KMS-11 (cell line): ENCODE data around the gene SLC27A1.

Experiments
- H2AFZ ChIP-seq: fragments of 200-600 bp; sonication (generic); 2 replicates; pipeline ENCODE4 v1.6.1; 2016; ENCODE audit warnings: antibody characterized with exemption, mixed run types, low read depth
- H3K27ac ChIP-seq: fragments of 200-600 bp; sonication (generic); 2 replicates; pipeline ENCODE4 v1.6.1; 2016; ENCODE audit warnings: mild to moderate bottlenecking, mixed run types
- H3K27me3 ChIP-seq: fragments of 200-600 bp; sonication (generic); 2 replicates; pipeline ENCODE4 v1.6.1; 2017; ENCODE audit warnings: mild to moderate bottlenecking, low read depth, mixed run types, moderate library complexity; ENCODE audit not compliant: insufficient read depth
- H3K36me3 ChIP-seq: fragments of 200-600 bp; sonication (generic); 2 replicates; pipeline ENCODE4 v1.6.1; 2017; ENCODE audit warnings: mild to moderate bottlenecking, mixed run types; ENCODE audit not compliant: insufficient read depth
- H3K4me1 ChIP-seq: fragments of 200-600 bp; sonication (generic); 2 replicates; pipeline ENCODE4 v1.6.1; 2016; ENCODE audit warnings: mild to moderate bottlenecking, low read depth, mixed run types; ENCODE audit not compliant: poor library complexity, severe bottlenecking
- H3K4me2 ChIP-seq: fragments of 200-600 bp; sonication (generic); 2 replicates; pipeline ENCODE4 v1.7.0; 2016; ENCODE audit warnings: mild to moderate bottlenecking, mixed run types
- H3K4me3 ChIP-seq: fragments of 200-600 bp; sonication (generic); IDR thresholded peaks from 2 replicates; pipeline ENCODE4 v1.6.1; 2017; ENCODE audit warnings: low read depth, low read length, mixed read lengths; ENCODE audit not compliant: insufficient read depth
- H3K79me2 ChIP-seq: fragments of 200-600 bp; sonication (generic); 2 replicates; pipeline ENCODE4 v1.6.1; 2016; ENCODE audit warnings: low read depth, mixed run types; ENCODE audit not compliant: insufficient read depth
- H3K9ac ChIP-seq: fragments of 200-600 bp; sonication (generic); 2 replicates; pipeline ENCODE4 v1.6.1; 2016; ENCODE audit warnings: mild to moderate bottlenecking, mixed run types
- H4K20me1 ChIP-seq: fragments of 200-600 bp; sonication (generic); 2 replicates; pipeline ENCODE4 v1.6.1; 2016; ENCODE audit warnings: mild to moderate bottlenecking, mixed run types; ENCODE audit not compliant: insufficient read depth
- TF ChIP-seq, protein P1 (sequence below): fragments of 200-600 bp; sonication (generic); conservative IDR thresholded peaks from 2 replicates; pipeline ENCODE4 v1.6.1; 2017; ENCODE audit warnings: low read depth, mild to moderate bottlenecking, antibody characterized with exemption, low read length, moderate library complexity, mixed read lengths

The SLC27A1 gene

DNA sequence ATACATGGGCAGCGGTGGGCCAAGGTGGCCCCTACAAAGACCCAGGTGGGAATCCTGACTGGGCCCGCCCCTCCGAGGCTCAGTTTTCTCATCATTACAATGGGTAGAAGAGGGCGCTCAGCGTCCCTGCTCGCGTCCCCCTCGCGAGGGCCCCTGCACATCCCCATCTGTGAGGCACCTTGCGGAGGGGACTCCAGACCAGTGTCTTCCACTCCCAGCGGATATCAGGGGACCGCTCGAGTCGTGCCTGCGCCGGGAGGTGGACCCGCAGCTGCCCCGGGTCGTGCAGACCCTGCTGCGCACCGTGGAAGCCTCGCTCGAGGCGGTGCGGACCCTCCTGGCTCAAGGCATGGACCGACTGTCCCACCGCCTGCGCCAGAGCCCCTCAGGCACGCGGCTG lies 69.8 kb downstream of the SLC27A1 start:
- no peaks in the 10 kb centered on the region for H4K20me1 ChIP-seq
- no peaks in the 10 kb centered on the region for H3K36me3 ChIP-seq
- H3K4me1 ChIP-seq: peaks cover 12% of the 10 kb centered on the region
- no peak overlapping the region for H3K27ac ChIP-seq
- H3K4me3 ChIP-seq: no peak overlapping the region
- TF ChIP-seq, protein P1, sequence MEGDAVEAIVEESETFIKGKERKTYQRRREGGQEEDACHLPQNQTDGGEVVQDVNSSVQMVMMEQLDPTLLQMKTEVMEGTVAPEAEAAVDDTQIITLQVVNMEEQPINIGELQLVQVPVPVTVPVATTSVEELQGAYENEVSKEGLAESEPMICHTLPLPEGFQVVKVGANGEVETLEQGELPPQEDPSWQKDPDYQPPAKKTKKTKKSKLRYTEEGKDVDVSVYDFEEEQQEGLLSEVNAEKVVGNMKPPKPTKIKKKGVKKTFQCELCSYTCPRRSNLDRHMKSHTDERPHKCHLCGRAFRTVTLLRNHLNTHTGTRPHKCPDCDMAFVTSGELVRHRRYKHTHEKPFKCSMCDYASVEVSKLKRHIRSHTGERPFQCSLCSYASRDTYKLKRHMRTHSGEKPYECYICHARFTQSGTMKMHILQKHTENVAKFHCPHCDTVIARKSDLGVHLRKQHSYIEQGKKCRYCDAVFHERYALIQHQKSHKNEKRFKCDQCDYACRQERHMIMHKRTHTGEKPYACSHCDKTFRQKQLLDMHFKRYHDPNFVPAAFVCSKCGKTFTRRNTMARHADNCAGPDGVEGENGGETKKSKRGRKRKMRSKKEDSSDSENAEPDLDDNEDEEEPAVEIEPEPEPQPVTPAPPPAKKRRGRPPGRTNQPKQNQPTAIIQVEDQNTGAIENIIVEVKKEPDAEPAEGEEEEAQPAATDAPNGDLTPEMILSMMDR: no peak
- peaks cover 34% of the 10 kb centered on the region for H3K27me3 ChIP-seq
- no peak overlapping the region for H3K9ac ChIP-seq
- no peak overlapping the region for H2AFZ ChIP-seq
- H3K79me2 ChIP-seq: no peaks in the 10 kb centered on the region
- H3K4me2 ChIP-seq: no peak overlapping the region

DNA sequence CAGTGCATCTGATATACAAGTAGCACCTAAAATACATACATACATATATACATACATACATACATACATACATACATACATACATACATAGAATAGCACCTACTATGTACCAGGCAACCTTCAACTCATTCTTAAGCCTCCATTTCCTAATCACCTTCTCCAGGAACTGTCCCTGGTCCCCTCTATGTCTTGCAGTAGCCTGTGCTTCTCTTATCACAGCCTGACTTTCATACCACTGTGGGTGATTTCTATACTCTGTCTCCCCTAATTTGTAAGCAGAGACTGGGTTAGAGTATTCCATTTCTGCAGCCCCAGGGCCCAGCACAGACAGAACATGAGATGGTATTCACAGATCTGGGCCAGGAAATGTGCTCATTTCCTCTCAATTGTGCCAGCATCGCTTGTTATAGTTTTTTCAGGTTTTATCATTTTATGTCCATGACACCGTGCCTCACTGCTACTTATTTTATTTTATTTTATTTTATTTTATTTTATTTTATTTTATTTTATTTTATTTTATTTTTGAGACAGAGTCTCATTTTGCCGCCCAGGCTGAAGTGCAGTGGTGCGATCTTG lies 70.9 kb downstream of the SLC27A1 start:
- no peaks in the 10 kb centered on the region for H3K79me2 ChIP-seq
- TF ChIP-seq, protein P1: no peak

DNA sequence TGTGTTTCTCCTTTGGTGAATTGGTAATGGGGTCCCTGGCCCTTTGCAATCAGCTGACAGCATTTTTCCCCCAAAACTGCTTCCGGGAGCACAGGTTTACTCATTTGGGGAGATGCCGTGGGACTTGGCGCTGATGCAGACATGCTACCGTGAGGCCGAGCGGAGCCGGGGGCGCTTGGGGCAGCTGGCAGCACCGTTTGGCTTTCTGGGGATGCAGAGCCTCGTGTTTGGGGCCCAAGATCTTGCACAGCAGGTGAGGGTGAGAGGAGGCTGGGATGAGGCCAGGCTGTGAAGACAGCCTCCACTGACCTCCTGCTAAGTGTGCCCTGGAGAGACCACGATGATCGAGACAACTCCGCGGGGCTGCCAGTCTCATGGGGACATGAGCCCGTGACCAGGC lies 71.7 kb downstream of the SLC27A1 start:
- no peak overlapping the region for H3K4me3 ChIP-seq
- H3K9ac ChIP-seq: no peak overlapping the region
- H4K20me1 ChIP-seq: no peaks in the 10 kb centered on the region
- H3K4me1 ChIP-seq: peaks cover 5% of the 10 kb centered on the region
- no peaks in the 10 kb centered on the region for H3K79me2 ChIP-seq
- no peak overlapping the region for H3K27ac ChIP-seq
- no peak overlapping the region for H3K4me2 ChIP-seq
- H3K27me3 ChIP-seq: peaks cover 19% of the 10 kb centered on the region
- TF ChIP-seq, protein P1: no peak
- H3K36me3 ChIP-seq: no peaks in the 10 kb centered on the region
- H2AFZ ChIP-seq: no peak overlapping the region

More for the DNA sequence above, 70.9 kb downstream of the SLC27A1 start:
- H2AFZ ChIP-seq: no peak overlapping the region
- no peak overlapping the region for H3K4me3 ChIP-seq
- no peak overlapping the region for H3K9ac ChIP-seq
- H3K27ac ChIP-seq: no peak overlapping the region
- no peaks in the 10 kb centered on the region for H3K36me3 ChIP-seq
- H4K20me1 ChIP-seq: no peaks in the 10 kb centered on the region
- H3K4me2 ChIP-seq: no peak overlapping the region
- peaks cover 5% of the 10 kb centered on the region for H3K4me1 ChIP-seq
- H3K27me3 ChIP-seq: peaks cover 27% of the 10 kb centered on the region

DNA sequence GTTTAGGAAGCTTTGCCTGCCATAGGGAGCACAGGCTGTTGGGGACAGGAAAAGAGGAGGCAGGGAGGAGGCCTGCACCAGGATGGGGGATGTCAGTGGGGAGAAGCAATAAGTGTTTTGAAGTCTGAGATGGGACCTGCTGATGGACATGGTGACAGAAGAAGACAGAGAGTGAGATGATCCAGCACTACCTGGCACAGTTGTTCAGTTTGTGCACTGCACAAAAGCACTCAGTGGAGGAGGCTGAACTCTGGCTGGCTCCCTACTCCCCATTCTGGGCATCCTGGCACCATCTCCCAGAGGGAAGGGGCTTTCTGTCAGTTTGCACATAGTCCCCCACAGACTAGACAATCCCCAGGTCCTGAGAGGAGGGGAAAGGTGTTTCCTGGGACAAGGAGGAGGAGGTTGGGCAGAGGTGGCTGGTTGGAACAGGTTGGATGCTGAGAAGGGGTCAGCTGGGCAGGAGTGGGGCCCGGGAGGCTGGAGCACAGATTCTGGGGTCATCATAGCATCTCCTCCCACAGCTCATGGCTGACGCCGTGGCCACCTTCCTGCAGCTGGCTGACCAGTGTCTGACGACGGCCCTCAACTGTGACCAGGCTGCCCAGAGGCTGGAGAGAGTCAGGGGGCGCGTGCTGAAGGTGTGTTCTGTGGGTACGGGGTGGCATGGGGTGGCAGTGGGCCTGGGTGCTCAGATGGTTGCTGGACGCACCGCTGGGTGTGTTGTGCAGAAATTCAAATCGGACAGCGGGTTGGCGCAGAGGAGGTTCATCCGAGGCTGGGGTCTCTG lies 72.7 kb downstream of the SLC27A1 start:
- TF ChIP-seq, protein P1: no peak
- no peaks in the 10 kb centered on the region for H3K36me3 ChIP-seq
- no peaks in the 10 kb centered on the region for H3K79me2 ChIP-seq
- peaks cover 10% of the 10 kb centered on the region for H3K27me3 ChIP-seq
- no peak overlapping the region for H3K27ac ChIP-seq
- H3K4me2 ChIP-seq: no peak overlapping the region
- peaks cover 5% of the 10 kb centered on the region for H3K4me1 ChIP-seq
- H3K4me3 ChIP-seq: no peak overlapping the region
- no peak overlapping the region for H3K9ac ChIP-seq
- no peaks in the 10 kb centered on the region for H4K20me1 ChIP-seq
- H2AFZ ChIP-seq: no peak overlapping the region
